Measurements from ENCODE around the gene PRDX1.

Gene PRDX1

DNA sequence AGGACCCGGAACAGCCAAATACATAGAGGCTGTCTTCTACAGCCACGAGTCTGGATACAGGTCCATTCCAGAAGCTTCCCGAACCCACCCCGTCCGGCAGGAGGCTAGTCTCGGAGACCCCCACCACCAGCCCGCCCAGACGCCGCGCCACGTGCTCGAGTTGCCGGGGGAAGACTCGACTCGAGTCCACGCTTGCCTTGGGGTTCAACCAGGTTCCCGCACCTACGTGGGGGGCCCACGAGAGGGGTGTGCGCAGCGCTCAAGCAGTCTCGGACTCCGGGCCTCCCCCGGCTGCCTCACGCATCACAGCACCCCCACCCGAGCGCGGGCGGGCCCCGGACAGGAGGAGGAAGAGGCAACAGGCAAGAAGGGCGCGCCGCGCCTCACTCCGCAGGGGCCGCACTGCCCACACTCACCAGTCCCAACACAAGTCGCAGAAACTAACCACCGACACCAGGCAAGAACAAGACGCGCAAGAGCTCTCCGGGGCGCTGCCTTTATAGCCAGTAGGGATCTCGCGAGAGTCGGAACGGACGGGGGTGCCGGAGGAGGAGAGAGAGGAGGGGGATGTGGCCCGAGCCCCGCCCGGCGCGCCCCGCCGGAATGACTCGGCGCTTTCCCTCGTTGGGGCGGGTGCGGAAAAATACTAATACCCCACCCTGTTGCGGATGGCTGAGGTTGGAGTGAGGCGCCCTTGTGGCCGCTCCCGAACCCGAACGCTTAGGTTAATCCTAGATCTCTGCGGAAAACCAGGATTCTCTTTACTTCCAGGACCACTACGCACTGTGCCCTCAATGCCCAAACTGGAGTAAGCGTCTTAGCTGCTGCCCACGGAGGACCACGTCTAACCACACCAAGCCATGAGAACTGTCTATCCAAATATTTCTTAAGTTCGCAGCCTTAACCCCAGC lies at the start of gene PRDX1:
Gene PRDX1 (minus strand): TSS at position 472 of the 911 bp plus-strand sequence. CDS start 2,841 bp downstream, outside the sequence.
- peak within 1 kb of the TSS; percentile 81 for H2AFZ ChIP-seq (ENCODE audit: low read depth, low read length)
- H3K27ac ChIP-seq (ENCODE audit: low read length) = peak within 1 kb of the TSS; percentile 83
- H3K4me3 ChIP-seq (ENCODE audit: low read length) = peak within 1 kb of the TSS; percentile 88

GRCh38 chr1:45570631-45571030 lies 48.9 kb upstream of the PRDX1 start:
- H3K4me2 ChIP-seq (ENCODE audit: low read length) = no peak overlapping the region
- no peak for TF ChIP-seq EZH2phosphoT487 (IDR thresholded peaks at IDR 0.05; ENCODE audit: low read depth)
- TF ChIP-seq, protein P1, sequence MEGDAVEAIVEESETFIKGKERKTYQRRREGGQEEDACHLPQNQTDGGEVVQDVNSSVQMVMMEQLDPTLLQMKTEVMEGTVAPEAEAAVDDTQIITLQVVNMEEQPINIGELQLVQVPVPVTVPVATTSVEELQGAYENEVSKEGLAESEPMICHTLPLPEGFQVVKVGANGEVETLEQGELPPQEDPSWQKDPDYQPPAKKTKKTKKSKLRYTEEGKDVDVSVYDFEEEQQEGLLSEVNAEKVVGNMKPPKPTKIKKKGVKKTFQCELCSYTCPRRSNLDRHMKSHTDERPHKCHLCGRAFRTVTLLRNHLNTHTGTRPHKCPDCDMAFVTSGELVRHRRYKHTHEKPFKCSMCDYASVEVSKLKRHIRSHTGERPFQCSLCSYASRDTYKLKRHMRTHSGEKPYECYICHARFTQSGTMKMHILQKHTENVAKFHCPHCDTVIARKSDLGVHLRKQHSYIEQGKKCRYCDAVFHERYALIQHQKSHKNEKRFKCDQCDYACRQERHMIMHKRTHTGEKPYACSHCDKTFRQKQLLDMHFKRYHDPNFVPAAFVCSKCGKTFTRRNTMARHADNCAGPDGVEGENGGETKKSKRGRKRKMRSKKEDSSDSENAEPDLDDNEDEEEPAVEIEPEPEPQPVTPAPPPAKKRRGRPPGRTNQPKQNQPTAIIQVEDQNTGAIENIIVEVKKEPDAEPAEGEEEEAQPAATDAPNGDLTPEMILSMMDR (IDR thresholded peaks at IDR 0.05; ENCODE audit: low read depth, low read length) = no peak
- H3K27ac ChIP-seq (ENCODE audit: low read length) = no peak overlapping the region
- no peaks in the 10 kb centered on the region for H3K4me1 ChIP-seq (ENCODE audit: low read length)
- H3K27me3 ChIP-seq (ENCODE audit: low read depth, low read length) = no peaks in the 10 kb centered on the region
- H3K4me3 ChIP-seq (ENCODE audit: low read length) = no peak overlapping the region
- H3K9ac ChIP-seq (ENCODE audit: low read length) = no peak overlapping the region
- H3K9me3 ChIP-seq (ENCODE audit: insufficient read depth, low read length) = no peaks in the 10 kb centered on the region
- H2AFZ ChIP-seq (ENCODE audit: low read depth, low read length) = no peak overlapping the region
- peaks cover 24% of the 10 kb centered on the region for H3K36me3 ChIP-seq (replicated peaks; ENCODE audit: low read depth, low read length)
- H4K20me1 ChIP-seq (ENCODE audit: insufficient read depth, low read length) = peaks cover 4% of the 10 kb centered on the region; the same call in 1 of the 2 replicates
- H3K79me2 ChIP-seq (ENCODE audit: low read length) = no peaks in the 10 kb centered on the region

More for the DNA sequence above, at the start of gene PRDX1:
- H3K36me3 ChIP-seq (replicated peaks; ENCODE audit: low read depth, low read length) = peaks cover 9% of the 10 kb centered on the region
- peaks cover 8% of the 10 kb centered on the region for H4K20me1 ChIP-seq (ENCODE audit: insufficient read depth, low read length)
- TF ChIP-seq, protein P1 (IDR thresholded peaks at IDR 0.05; ENCODE audit: low read depth, low read length) = no peak
- TF ChIP-seq EZH2phosphoT487 (IDR thresholded peaks at IDR 0.05; ENCODE audit: low read depth) = no peak
- H3K27me3 ChIP-seq (ENCODE audit: low read depth, low read length) = no peaks in the 10 kb centered on the region
- peaks cover 47% of the 10 kb centered on the region for H3K79me2 ChIP-seq (ENCODE audit: low read length)
- peak within 1 kb of the TSS; percentile 96 for H3K9ac ChIP-seq (ENCODE audit: low read length)
- peak within 1 kb of the TSS; percentile 87 for H3K4me2 ChIP-seq (ENCODE audit: low read length)
- peaks cover 24% of the 10 kb centered on the region for H3K4me1 ChIP-seq (ENCODE audit: low read length)
- H3K9me3 ChIP-seq (ENCODE audit: insufficient read depth, low read length) = no peaks in the 10 kb centered on the region

DNA sequence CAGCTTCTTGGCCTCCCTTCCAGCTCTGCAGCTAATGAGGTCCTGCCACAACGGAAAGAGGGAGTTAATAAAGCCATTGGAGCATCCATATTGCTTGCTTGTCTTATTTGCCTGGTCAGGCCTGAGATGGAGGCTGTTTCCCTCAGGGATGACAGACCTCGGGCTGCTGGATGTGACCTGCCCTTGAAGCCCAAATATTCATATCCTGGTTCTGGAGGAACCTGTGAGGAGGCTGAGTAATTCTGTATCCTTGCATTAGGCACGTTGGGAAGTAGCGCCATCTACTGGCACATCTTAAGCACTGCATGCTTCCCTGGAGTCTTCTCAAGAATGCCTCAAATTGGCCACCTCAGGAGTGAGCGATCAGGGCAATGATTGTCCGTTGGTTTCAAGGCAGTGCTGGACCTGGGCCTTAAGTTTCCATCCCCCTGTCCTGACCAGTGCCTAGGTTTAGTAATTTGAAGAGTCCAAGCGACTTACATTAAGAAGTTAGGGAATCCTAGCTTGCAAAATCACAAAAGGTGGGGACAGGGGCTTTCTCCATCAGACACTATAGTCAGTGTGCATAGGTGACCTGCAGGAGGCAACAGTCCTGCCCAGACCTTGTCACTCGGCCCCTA lies 48.4 kb upstream of the PRDX1 start:
- Histone ChIP-seq H4K20me1 (ENCODE audit: insufficient read depth, low read length) (peaks cover 4% of the 10 kb centered on the region; the same call in 1 of the 2 replicates), H3K27me3 (ENCODE audit: low read depth, low read length) (no peaks in the 10 kb centered on the region), H3K4me2 (ENCODE audit: low read length) (no peak overlapping the region), H3K4me1 (ENCODE audit: low read length) (no peaks in the 10 kb centered on the region), H3K9ac (ENCODE audit: low read length) (no peak overlapping the region), H3K36me3 (replicated peaks; ENCODE audit: low read depth, low read length) (peaks cover 24% of the 10 kb centered on the region), H3K79me2 (ENCODE audit: low read length) (no peaks in the 10 kb centered on the region), H3K9me3 (ENCODE audit: insufficient read depth, low read length) (no peaks in the 10 kb centered on the region), H2AFZ (ENCODE audit: low read depth, low read length) (no peak overlapping the region), H3K27ac (ENCODE audit: low read length) (no peak overlapping the region), H3K4me3 (ENCODE audit: low read length) (no peak overlapping the region)
- TF ChIP-seq, protein P1 (IDR thresholded peaks at IDR 0.05; ENCODE audit: low read depth, low read length) = peak; percentile 89
- TF ChIP-seq EZH2phosphoT487 (IDR thresholded peaks at IDR 0.05; ENCODE audit: low read depth) = no peak

- Histone ChIP-seq H3K36me3 (replicated peaks; ENCODE audit: low read depth, low read length) (peaks cover 24% of the 10 kb centered on the region), H3K79me2 (ENCODE audit: low read length) (no peaks in the 10 kb centered on the region), H2AFZ (ENCODE audit: low read depth, low read length) (no peak overlapping the region), H3K9me3 (ENCODE audit: insufficient read depth, low read length) (no peaks in the 10 kb centered on the region), H3K27me3 (ENCODE audit: low read depth, low read length) (no peaks in the 10 kb centered on the region), H3K4me3 (ENCODE audit: low read length) (no peak overlapping the region), H3K27ac (ENCODE audit: low read length) (no peak overlapping the region), H3K4me1 (ENCODE audit: low read length) (no peaks in the 10 kb centered on the region), H4K20me1 (ENCODE audit: insufficient read depth, low read length) (peaks cover 4% of the 10 kb centered on the region; the same call in 1 of the 2 replicates), H3K9ac (ENCODE audit: low read length) (no peak overlapping the region), H3K4me2 (ENCODE audit: low read length) (no peak overlapping the region)
- TF ChIP-seq EZH2phosphoT487 (IDR thresholded peaks at IDR 0.05; ENCODE audit: low read depth) = no peak
- TF ChIP-seq, protein P1 (IDR thresholded peaks at IDR 0.05; ENCODE audit: low read depth, low read length) = no peak
These were observed 47.9 kb upstream of the PRDX1 start for GRCh38 chr1:45569571-45569961.
